D721Med (cell line): ENCODE measurements around the gene DLGAP4.
"Not testable (repeated sequence)": the region's sequence is repeated elsewhere in the genome, so short reads cannot be mapped to it uniquely, and the experiment has no call there.

Experiments
- DNase-seq: peaks from one replicate; pipeline ENCODE4 v3.0.0; 2011; ENCODE audit warnings: low spot score; ENCODE audit not compliant: insufficient read length
- FAIRE-seq: peaks from 2 replicates; lab custom pipeline; 2011; peaks lifted over from hg19 to GRCh38; lab: Jason Lieb, UNC
- TF ChIP-seq, protein P1 (sequence below): IDR thresholded peaks from 2 replicates; pipeline ENCODE4 v1.5.1; 2012; ENCODE audit warnings: mild to moderate bottlenecking, control low read depth; ENCODE audit not compliant: insufficient read depth; ENCODE audit errors: missing control alignments

DLGAP4 gene

DNA sequence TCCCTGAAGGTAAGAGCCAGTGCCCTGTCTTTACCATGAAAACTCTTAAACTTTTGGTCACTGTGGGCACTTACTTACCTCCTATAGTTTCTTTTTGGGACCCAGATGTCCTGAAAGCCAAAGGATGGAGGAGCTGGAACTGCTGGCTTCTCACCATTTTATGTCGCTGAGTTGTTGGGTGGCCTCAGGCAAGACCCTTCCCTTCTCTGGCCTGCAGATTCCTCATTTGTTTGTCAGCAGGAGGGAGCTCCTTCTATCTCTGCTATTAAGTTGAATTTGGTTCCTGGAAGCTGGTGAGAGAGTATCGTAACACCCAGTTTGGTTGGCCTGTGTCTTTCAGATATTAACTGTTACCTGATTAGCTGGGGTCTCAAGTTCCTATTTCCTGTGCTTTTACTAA lies 167.0 kb downstream of the DLGAP4 start:
- DNase-seq: no peak
- TF ChIP-seq, protein P1, sequence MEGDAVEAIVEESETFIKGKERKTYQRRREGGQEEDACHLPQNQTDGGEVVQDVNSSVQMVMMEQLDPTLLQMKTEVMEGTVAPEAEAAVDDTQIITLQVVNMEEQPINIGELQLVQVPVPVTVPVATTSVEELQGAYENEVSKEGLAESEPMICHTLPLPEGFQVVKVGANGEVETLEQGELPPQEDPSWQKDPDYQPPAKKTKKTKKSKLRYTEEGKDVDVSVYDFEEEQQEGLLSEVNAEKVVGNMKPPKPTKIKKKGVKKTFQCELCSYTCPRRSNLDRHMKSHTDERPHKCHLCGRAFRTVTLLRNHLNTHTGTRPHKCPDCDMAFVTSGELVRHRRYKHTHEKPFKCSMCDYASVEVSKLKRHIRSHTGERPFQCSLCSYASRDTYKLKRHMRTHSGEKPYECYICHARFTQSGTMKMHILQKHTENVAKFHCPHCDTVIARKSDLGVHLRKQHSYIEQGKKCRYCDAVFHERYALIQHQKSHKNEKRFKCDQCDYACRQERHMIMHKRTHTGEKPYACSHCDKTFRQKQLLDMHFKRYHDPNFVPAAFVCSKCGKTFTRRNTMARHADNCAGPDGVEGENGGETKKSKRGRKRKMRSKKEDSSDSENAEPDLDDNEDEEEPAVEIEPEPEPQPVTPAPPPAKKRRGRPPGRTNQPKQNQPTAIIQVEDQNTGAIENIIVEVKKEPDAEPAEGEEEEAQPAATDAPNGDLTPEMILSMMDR: no peak
- no peak for FAIRE-seq

DNA sequence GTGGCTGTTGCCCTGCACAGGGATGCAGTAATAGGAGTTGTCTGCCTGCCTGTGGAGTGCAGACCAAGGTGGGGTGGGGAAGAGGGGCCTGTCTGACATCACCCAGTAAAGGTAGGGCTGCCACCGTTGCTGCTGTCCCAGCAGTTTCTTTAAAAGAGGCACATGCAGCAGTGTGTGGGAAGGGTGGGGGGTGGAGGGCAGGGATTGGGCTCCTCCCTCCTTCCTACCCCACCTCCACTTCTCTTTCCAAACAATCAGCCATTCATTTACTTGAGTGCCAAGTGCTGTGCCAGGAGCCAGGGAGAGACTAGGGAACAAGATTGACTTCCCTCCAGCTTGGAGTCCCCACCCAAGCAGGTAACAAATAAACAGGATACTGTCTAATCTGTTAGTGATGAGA lies 168.4 kb downstream of the DLGAP4 start:
- TF ChIP-seq, protein P1: no peak
- FAIRE-seq (no peak), DNase-seq (no peak)

GRCh38 chr20:36475054-36475453 lies 168.9 kb downstream of the DLGAP4 start:
- FAIRE-seq: not testable (repeated sequence)

DNA sequence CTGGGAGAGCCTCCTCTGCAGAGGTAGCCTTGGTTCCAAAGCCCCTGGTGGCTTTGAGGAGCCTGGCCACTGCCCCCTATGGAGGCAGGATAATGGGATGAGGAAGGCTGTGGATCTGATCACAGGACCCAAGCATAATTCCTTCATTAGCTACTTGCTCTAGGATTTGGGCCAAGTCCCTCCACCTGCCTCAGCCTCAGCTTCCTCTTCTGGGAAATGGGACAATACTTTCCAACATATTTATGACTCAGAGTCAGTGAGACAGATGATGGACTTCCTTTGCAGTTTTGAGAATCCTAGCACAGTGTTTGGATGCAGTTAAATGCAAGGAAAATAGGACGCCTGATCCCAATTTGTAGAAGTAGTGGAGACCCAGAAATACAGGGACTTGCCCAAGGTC lies 171.3 kb downstream of the DLGAP4 start:
- TF ChIP-seq, protein P1: no peak
- DNase-seq: no peak
- FAIRE-seq: no peak

More at GRCh38 chr20:36475054-36475453, 168.9 kb downstream of the DLGAP4 start:
- DNase-seq: not testable (repeated sequence)

DNA sequence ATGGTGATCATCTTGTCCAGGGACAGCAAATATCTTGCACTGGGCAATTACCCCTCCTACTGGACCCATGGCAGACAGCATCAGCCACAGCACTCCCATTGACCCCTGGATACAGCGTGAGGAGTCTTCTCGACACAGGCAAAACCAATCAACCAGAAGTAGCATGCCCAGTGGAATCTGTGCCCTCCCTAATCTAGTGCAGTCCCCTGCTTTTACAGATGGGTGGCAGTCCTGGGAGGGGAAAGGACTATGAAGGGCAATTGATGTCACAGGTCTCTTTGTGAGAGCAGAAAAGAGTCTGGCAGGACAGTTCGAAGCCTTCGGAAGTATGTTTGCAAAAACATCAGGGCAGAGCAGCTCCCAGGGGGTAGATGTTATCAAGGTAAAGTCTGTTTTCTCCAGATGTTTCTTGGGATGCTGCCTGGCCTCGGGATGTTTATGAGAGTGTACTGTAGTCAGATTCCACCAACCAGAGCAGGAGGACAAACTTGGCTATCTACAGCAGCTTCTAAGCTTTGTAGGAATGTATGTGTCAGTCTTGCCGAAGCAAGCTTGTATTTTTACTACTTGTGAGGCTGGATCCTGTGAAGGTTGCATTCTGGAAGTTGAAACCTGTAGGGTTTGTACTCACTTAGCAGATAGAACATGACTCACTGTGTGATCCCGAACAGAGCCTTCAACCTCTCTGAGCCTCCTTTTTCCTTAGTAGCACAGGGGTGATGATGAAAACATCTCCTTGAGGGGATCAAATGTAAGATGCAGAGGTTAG lies 172.2 kb downstream of the DLGAP4 start:
- TF ChIP-seq, protein P1: no peak
- no peak for DNase-seq
- FAIRE-seq: no peak

GRCh38 chr20:36479938-36480337 lies 173.8 kb downstream of the DLGAP4 start:
- TF ChIP-seq, protein P1: no peak
- FAIRE-seq (no peak), DNase-seq (no peak)

DNA sequence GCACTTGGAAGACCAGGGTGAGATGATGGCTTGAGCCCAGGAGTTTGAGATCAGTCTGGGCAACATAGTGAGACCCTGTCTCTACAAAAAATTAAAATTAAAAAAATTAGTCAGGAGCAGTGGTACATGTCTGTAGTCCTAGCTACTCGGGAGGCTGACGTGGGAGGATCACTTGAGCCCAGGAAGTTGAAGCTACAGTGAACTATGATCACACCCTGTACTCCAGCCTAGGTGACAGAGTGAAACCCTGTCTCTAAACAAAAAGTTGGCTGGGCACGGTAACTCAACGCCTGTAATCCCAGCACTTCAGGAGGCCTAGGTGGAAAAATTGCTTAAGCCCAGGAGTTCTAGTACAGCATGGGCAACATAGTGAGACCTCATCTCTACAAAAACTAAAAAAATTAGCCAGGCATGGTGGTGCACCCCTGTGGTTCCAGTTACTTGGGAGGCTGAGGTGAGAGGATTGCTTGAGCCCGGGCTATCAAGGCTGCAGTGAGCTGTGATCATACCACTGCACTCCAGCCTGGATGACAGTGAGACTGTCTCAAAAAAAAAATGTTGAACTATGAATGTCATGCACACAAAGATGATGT lies 174.4 kb downstream of the DLGAP4 start:
- TF ChIP-seq, protein P1: no peak
- FAIRE-seq (no peak), DNase-seq (no peak)
